M059J (cell line): ENCODE data around the gene TBC1D22A. TPM values are rescaled to one million over a fixed set of nuclear protein-coding genes. Genes with fewer than 3 reads are reported as not detected.
A peak's percentile ranks its signal among the peaks of the same experiment; 100 is the strongest.

Experiments
- DNase-seq: peaks from one replicate; pipeline ENCODE4 v3.0.0-alpha.2; 2012; ENCODE audit warnings: low read depth
- total RNA-seq: library from RNA; depleted of rRNA; stranded (reverse); fragments of >200 nt; shearing (Covaris generic); gene quantifications from 2 replicates; pipeline ENCODE4 v1.2.3, GENCODE V29; 2014

TBC1D22A gene
- total RNA-seq, 1 experiment from 2014 or later = 7.3 TPM

GRCh38 chr22:46995501-46996360 is 233.3 kb downstream of the TBC1D22A start:
- DNase-seq = no peak

- DNase-seq = peak; percentile 4
Observed at GRCh38 chr22:46996595-46997310, 234.3 kb downstream of the TBC1D22A start.

- DNase-seq = no peak
Observed at GRCh38 chr22:46997311-46997970, 235.0 kb downstream of the TBC1D22A start.

- DNase-seq = no peak
Observed at GRCh38 chr22:46998331-46998730, 235.9 kb downstream of the TBC1D22A start.

- no peak for DNase-seq
Observed at GRCh38 chr22:47000256-47000655, 237.8 kb downstream of the TBC1D22A start.

- peak; percentile 15 for DNase-seq
Observed at GRCh38 chr22:47000888-47001287, 238.4 kb downstream of the TBC1D22A start.

GRCh38 chr22:47001288-47001687 is 238.8 kb downstream of the TBC1D22A start:
- DNase-seq = no peak

GRCh38 chr22:47002692-47003091 is 240.2 kb downstream of the TBC1D22A start:
- DNase-seq = no peak

GRCh38 chr22:47005506-47006408 is 243.3 kb downstream of the TBC1D22A start:
- no peak for DNase-seq

- no peak for DNase-seq
Observed at GRCh38 chr22:47006433-47006832, 244.0 kb downstream of the TBC1D22A start.

GRCh38 chr22:47006869-47007268 is 244.4 kb downstream of the TBC1D22A start:
- DNase-seq = no peak

- DNase-seq = no peak
Observed at GRCh38 chr22:47007496-47007895, 245.0 kb downstream of the TBC1D22A start.

- DNase-seq = no peak
Observed at GRCh38 chr22:47008208-47008885, 245.9 kb downstream of the TBC1D22A start.

- no peak for DNase-seq
Observed at GRCh38 chr22:47009304-47010101, 247.1 kb downstream of the TBC1D22A start.

GRCh38 chr22:47010211-47010610 is 247.8 kb downstream of the TBC1D22A start:
- DNase-seq = no peak

- DNase-seq = no peak
Observed at GRCh38 chr22:47011131-47011858, 248.8 kb downstream of the TBC1D22A start.

GRCh38 chr22:47011859-47012258 is 249.4 kb downstream of the TBC1D22A start:
- no peak for DNase-seq

- peak; percentile 69 for DNase-seq
Observed at GRCh38 chr22:47012589-47013370, 250.3 kb downstream of the TBC1D22A start.
